ENCODE measurements around the gene GSTO1. TPM values are rescaled to one million over a fixed set of nuclear protein-coding genes. Genes with fewer than 3 reads are reported as not detected.

GSTO1 gene
- total and polyA plus RNA-seq, 4 donors = 137 to 349 (median 211) TPM

DNA sequence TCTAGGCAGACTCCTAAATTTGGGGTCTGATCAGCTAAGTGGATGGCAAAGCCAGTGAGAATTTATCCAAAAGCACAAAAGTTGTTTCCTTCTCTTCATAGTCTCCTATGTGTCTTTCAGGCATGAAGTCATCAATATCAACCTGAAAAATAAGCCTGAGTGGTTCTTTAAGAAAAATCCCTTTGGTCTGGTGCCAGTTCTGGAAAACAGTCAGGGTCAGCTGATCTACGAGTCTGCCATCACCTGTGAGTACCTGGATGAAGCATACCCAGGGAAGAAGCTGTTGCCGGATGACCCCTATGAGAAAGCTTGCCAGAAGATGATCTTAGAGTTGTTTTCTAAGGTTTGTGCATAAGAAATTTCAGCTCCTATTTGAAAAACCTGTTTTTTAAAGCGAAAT lies 4.8 kb downstream of the GSTO1 start:
- 73% methylated on average over 3 of the region's 3 CpGs for WGBS
- peaks cover 3 to 78% (median 65%) of the 10 kb centered on the region in 4 donors for H3K4me1 ChIP-seq (ENCODE audit: control insufficient read depth in 4 of 4, insufficient read depth in 4 of 4, low read length in 3 of 4)
- peak overlapping the region; percentile 99 to 100 for H3K27ac ChIP-seq (ENCODE audit: low read depth in 1 of 2, low read length in 2 of 2)
- no peaks in the 10 kb centered on the region for H3K9me3 ChIP-seq (ENCODE audit: control insufficient read depth in 4 of 4, low read length in 3 of 4)
- TF ChIP-seq, protein P1, sequence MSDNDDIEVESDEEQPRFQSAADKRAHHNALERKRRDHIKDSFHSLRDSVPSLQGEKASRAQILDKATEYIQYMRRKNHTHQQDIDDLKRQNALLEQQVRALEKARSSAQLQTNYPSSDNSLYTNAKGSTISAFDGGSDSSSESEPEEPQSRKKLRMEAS (IDR thresholded peaks at IDR 0.05) = no peak
- TF ChIP-seq GABPA (IDR thresholded peaks at IDR 0.05 in 1 of 2, conservative IDR thresholded peaks at IDR 0.05 in 1 of 2) = no peak
- no peak for TF ChIP-seq NR2F2 (IDR thresholded peaks at IDR 0.05)
- no peak for TF ChIP-seq FOXA2 (IDR thresholded peaks at IDR 0.05)
- no peak for TF ChIP-seq RAD21 (IDR thresholded peaks at IDR 0.05)
- no peak for TF ChIP-seq HNF4G (IDR thresholded peaks at IDR 0.05)
- no peak for TF ChIP-seq FOXA1 (IDR thresholded peaks at IDR 0.05)
- TF ChIP-seq, protein P2, sequence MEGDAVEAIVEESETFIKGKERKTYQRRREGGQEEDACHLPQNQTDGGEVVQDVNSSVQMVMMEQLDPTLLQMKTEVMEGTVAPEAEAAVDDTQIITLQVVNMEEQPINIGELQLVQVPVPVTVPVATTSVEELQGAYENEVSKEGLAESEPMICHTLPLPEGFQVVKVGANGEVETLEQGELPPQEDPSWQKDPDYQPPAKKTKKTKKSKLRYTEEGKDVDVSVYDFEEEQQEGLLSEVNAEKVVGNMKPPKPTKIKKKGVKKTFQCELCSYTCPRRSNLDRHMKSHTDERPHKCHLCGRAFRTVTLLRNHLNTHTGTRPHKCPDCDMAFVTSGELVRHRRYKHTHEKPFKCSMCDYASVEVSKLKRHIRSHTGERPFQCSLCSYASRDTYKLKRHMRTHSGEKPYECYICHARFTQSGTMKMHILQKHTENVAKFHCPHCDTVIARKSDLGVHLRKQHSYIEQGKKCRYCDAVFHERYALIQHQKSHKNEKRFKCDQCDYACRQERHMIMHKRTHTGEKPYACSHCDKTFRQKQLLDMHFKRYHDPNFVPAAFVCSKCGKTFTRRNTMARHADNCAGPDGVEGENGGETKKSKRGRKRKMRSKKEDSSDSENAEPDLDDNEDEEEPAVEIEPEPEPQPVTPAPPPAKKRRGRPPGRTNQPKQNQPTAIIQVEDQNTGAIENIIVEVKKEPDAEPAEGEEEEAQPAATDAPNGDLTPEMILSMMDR (IDR thresholded peaks at IDR 0.05; ENCODE audit: low read depth, low read length, missing input control) = no peak
- TF ChIP-seq YY1 (IDR thresholded peaks at IDR 0.05) = no peak
- TF ChIP-seq, protein P3, sequence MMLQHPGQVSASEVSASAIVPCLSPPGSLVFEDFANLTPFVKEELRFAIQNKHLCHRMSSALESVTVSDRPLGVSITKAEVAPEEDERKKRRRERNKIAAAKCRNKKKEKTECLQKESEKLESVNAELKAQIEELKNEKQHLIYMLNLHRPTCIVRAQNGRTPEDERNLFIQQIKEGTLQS (IDR thresholded peaks at IDR 0.05) = no peak
- peaks cover 2 to 42% (median 32%) of the 10 kb centered on the region in 4 donors for H3K36me3 ChIP-seq (ENCODE audit: control insufficient read depth in 4 of 4, insufficient read depth in 3 of 4, low read depth in 1 of 4, low read length in 3 of 4)
- no peaks in the 10 kb centered on the region for H3K27me3 ChIP-seq (ENCODE audit: control insufficient read depth in 4 of 4, insufficient read depth in 4 of 4, low read length in 3 of 4)
- H3K4me3 ChIP-seq (ENCODE audit: low read depth in 1 of 3, low read length in 3 of 3) = no peak overlapping the region
- H3K9ac ChIP-seq (ENCODE audit: low read depth in 1 of 2, low read length in 2 of 2) = no peak overlapping the region
- no peak for DNase-seq (ENCODE audit: low spot score)

DNA sequence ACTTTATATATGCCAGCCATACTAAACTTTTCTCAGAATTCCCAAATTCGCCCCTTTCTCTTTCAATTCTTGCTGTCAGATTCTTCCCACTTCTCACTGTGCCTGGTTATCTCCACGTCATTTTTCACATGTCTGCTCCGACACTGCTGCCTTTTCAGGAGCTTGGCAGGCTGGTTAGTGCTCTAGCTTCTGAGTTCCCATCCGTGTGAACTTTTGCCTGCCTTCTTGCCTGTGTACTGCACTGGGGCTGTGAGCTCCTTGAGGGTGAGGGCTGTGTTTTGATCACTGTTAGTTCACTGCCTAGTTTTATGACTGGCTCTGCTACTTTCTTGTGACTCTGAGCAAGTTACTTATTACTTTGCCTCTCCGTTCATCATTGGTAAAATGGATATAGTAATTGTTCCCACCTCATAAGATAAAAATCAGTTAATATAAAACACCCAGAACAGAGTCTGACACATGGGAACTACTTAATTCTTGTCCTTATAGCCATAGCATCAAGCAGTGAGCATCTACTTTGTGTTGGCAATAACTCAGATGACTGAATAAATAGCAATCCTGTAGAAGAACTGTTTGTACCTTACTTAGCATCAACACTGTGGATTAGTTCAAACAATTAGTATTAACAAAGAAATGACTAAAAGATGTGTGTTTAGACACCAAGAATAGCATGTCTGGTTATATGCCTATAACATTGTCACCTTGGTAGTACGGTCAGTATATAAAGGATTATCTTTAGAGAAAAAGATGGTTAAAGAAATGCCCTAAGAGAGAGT lies 5.5 kb downstream of the GSTO1 start:
- Histone ChIP-seq H3K9me3 (ENCODE audit: control insufficient read depth in 4 of 4, low read length in 3 of 4) (no peaks in the 10 kb centered on the region), H3K4me1 (ENCODE audit: control insufficient read depth in 4 of 4, insufficient read depth in 4 of 4, low read length in 3 of 4) (peaks cover 3 to 84% (median 73%) of the 10 kb centered on the region in 4 donors), H3K27ac (ENCODE audit: low read depth in 1 of 2, low read length in 2 of 2) (peak overlapping the region; percentile 99 to 100), H3K36me3 (ENCODE audit: control insufficient read depth in 4 of 4, insufficient read depth in 3 of 4, low read depth in 1 of 4, low read length in 3 of 4) (peaks cover 6 to 43% (median 33%) of the 10 kb centered on the region in 4 donors), H3K4me3 (ENCODE audit: low read depth in 1 of 3, low read length in 3 of 3) (no peak overlapping the region), H3K9ac (ENCODE audit: low read depth in 1 of 2, low read length in 2 of 2) (peak overlapping the region in 1 of 2 donors; percentile 11), H3K27me3 (ENCODE audit: control insufficient read depth in 4 of 4, insufficient read depth in 4 of 4, low read length in 3 of 4) (no peaks in the 10 kb centered on the region)
- TF ChIP-seq FOXA2 (IDR thresholded peaks at IDR 0.05) = no peak
- TF ChIP-seq HNF4A (conservative IDR thresholded peaks at IDR 0.05) = no peak
- TF ChIP-seq, protein P1 (IDR thresholded peaks at IDR 0.05) = no peak
- no peak for TF ChIP-seq RXRA (IDR thresholded peaks at IDR 0.05)
- no peak for TF ChIP-seq GABPA (IDR thresholded peaks at IDR 0.05 in 1 of 2, conservative IDR thresholded peaks at IDR 0.05 in 1 of 2)
- no peak for TF ChIP-seq EGR1 (IDR thresholded peaks at IDR 0.05; ENCODE audit: low read depth in 2 of 2)
- TF ChIP-seq SP1 (IDR thresholded peaks at IDR 0.05) = no peak
- no peak for TF ChIP-seq JUND (IDR thresholded peaks at IDR 0.05)
- no peak for TF ChIP-seq FOXA1 (IDR thresholded peaks at IDR 0.05)
- DNase-seq (ENCODE audit: low spot score) = no peak
- WGBS = 74% methylated on average over 6 of the region's 6 CpGs

DNA sequence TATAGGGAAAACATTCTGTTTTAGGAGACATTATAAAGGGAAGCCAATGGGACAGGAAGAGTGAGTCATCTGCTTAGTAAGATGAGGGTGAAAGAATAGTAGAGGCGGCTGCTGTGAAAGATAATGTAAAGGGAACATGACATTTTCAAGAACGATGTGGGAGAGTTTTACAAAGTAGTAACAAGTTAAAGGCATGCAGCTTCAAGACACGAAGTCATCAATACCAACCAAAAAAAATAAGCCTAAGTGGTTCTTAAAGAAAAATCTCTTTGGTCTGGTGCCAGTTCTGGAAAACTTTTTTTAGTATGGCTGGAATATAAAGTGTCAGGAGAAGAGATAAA lies 6.1 kb downstream of the GSTO1 start:
- no peak for DNase-seq (ENCODE audit: low spot score)
- no peak overlapping the region for H3K9ac ChIP-seq (ENCODE audit: low read depth in 1 of 2, low read length in 2 of 2)
- no peak overlapping the region for H3K4me3 ChIP-seq (ENCODE audit: low read depth in 1 of 3, low read length in 3 of 3)
- no peaks in the 10 kb centered on the region for H3K27me3 ChIP-seq (ENCODE audit: control insufficient read depth in 4 of 4, insufficient read depth in 4 of 4, low read length in 3 of 4)
- peaks cover 3 to 90% (median 77%) of the 10 kb centered on the region in 4 donors for H3K4me1 ChIP-seq (ENCODE audit: control insufficient read depth in 4 of 4, insufficient read depth in 4 of 4, low read length in 3 of 4)
- 63% methylated on average over 3 of the region's 3 CpGs for WGBS
- no peaks in the 10 kb centered on the region for H3K9me3 ChIP-seq (ENCODE audit: control insufficient read depth in 4 of 4, low read length in 3 of 4)
- H3K36me3 ChIP-seq (ENCODE audit: control insufficient read depth in 4 of 4, insufficient read depth in 3 of 4, low read depth in 1 of 4, low read length in 3 of 4) = peaks cover 9 to 48% (median 36%) of the 10 kb centered on the region in 4 donors
- peak overlapping the region; percentile 99 to 100 for H3K27ac ChIP-seq (ENCODE audit: low read depth in 1 of 2, low read length in 2 of 2)
- TF ChIP-seq, protein P4, sequence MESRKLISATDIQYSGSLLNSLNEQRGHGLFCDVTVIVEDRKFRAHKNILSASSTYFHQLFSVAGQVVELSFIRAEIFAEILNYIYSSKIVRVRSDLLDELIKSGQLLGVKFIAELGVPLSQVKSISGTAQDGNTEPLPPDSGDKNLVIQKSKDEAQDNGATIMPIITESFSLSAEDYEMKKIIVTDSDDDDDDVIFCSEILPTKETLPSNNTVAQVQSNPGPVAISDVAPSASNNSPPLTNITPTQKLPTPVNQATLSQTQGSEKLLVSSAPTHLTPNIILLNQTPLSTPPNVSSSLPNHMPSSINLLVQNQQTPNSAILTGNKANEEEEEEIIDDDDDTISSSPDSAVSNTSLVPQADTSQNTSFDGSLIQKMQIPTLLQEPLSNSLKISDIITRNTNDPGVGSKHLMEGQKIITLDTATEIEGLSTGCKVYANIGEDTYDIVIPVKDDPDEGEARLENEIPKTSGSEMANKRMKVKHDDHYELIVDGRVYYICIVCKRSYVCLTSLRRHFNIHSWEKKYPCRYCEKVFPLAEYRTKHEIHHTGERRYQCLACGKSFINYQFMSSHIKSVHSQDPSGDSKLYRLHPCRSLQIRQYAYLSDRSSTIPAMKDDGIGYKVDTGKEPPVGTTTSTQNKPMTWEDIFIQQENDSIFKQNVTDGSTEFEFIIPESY (IDR thresholded peaks at IDR 0.05) = no peak
- TF ChIP-seq RAD21 (IDR thresholded peaks at IDR 0.05) = no peak
- no peak for TF ChIP-seq RXRA (IDR thresholded peaks at IDR 0.05)
- no peak for TF ChIP-seq NR2F2 (IDR thresholded peaks at IDR 0.05)
- peak; percentile 52 to 65 for TF ChIP-seq JUND (IDR thresholded peaks at IDR 0.05)
- TF ChIP-seq, protein P1 (IDR thresholded peaks at IDR 0.05) = no peak
